ENCODE data around the gene ACTR2. TPM values are rescaled to one million over a fixed set of nuclear protein-coding genes. Genes with fewer than 3 reads are reported as not detected.
"Not testable (repeated sequence)": the region's sequence is repeated elsewhere in the genome, so short reads cannot be mapped to it uniquely, and the experiment has no call there.

ACTR2 gene
- total and polyA plus RNA-seq, 9 of the 15 experiments (the other 6 are each of a cell fraction or from before 2014, with no cell fraction given): 47.3 to 239 (median 108) TPM

DNA sequence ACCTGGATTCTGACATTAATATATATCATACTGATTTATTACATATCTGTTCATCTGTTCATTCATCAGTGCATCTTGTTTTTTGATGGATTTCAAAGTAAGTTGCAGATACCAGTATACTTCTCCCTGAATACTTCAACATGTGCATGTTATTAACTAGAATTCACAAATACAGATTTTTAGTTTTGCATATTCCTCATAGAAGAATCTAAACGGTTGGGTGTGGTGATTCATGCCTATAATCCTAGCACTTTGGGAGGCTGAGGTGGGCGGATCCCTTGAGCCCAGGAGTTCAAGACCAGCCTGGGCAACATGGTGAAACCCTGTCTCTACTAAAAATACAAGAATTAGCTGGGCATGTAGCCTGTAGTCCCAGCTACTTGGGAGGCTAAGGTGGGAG is 16.8 kb downstream of the ACTR2 start:
- H3K4me1 ChIP-seq (replicated peaks in 1 of 2; ENCODE audit: control insufficient read depth in 2 of 2, insufficient read depth in 2 of 2, low read length in 2 of 2); intact Hi-C loops (cut with micrococcal nuclease): not testable (repeated sequence)

DNA sequence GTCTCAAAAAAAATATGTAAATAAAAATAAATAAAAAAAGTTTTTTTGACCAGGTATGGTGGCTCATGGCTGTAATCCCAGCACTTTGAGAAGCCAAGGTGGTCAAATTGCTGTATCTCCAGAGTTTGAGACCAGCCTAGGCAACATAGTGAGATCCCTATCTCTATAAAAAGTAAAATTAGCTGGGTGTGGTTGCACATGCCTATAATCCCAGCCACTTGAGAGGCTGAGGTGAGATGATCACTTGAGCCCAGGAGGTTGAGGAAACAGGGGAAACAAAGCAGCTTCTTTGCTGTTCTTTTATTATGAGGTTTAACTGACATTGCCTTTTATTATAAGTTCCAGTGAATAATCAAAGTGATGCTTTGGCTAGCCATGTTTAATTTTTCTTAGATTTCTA is 25.0 kb downstream of the ACTR2 start:
- intact Hi-C loops (cut with micrococcal nuclease): no loop called here
- peaks cover 62% of the 10 kb centered on the region for H3K36me3 ChIP-seq (ENCODE audit: control insufficient read depth, insufficient read depth, low read length)
- no peaks in the 10 kb centered on the region for H3K27me3 ChIP-seq (ENCODE audit: control insufficient read depth in 2 of 2, insufficient read depth in 2 of 2, low read length in 2 of 2)
- ChIA-PET POLR2A (no interaction called here), CTCF (ENCODE audit: low intra/inter-chr PET ratio) (interaction anchor here (0.5 kb wide), 1 partner anchor 159 kb away, joined by 3 read pairs; no protein-coding TSS in a partner anchor)
- no TSS peak for BruUV-seq (replicated peaks)
- in situ Hi-C loops (cut with MboI): no loop called here
- H3K79me2 ChIP-seq (ENCODE audit: control insufficient read depth, insufficient read depth, low read length): peaks cover 5% of the 10 kb centered on the region; the same call in 1 of the 3 replicates
- no peaks in the 10 kb centered on the region for H3K4me1 ChIP-seq (replicated peaks in 1 of 2; ENCODE audit: control insufficient read depth in 2 of 2, insufficient read depth in 2 of 2, low read length in 2 of 2)
- H3K4me3 ChIP-seq: no peak overlapping the region
- H3K27ac ChIP-seq (ENCODE audit: extremely low read depth, low read depth, low read length): no peak overlapping the region
- H3K9ac ChIP-seq (ENCODE audit: insufficient read depth in 1 of 2, low read depth in 2 of 2, low read length in 2 of 2): no peak overlapping the region
- H3K9me3 ChIP-seq (replicated peaks; ENCODE audit: control insufficient read depth, insufficient read depth, low read depth, low read length): no peaks in the 10 kb centered on the region
- FAIRE-seq (no peak), DNase-seq (ENCODE audit: extremely low read depth in 1 of 4, low spot score in 3 of 4) (no peak), ATAC-seq (peak; percentile 24; the same call in 1 of the 3 replicates)
- H3K9me1 ChIP-seq (ENCODE audit: control insufficient read depth, insufficient read depth, low read length): no peaks in the 10 kb centered on the region
- no peak overlapping the region for H2AFZ ChIP-seq (ENCODE audit: low read depth, low read length)
- TF ChIP-seq KLF1 (tag; IDR thresholded peaks at IDR 0.05) (no peak), RCOR1 (IDR thresholded peaks at IDR 0.05; ENCODE audit: borderline replicate concordance in 1 of 2, low read depth in 2 of 2, low read length in 2 of 2) (no peak)
- TF ChIP-seq, protein P1, sequence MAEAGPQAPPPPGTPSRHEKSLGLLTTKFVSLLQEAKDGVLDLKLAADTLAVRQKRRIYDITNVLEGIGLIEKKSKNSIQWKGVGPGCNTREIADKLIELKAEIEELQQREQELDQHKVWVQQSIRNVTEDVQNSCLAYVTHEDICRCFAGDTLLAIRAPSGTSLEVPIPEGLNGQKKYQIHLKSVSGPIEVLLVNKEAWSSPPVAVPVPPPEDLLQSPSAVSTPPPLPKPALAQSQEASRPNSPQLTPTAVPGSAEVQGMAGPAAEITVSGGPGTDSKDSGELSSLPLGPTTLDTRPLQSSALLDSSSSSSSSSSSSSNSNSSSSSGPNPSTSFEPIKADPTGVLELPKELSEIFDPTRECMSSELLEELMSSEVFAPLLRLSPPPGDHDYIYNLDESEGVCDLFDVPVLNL (CRISPR knock-in tag; IDR thresholded peaks at IDR 0.05; ENCODE audit: low read depth): no peak
- no peaks in the 10 kb centered on the region for H4K20me1 ChIP-seq (replicated peaks; ENCODE audit: control insufficient read depth, insufficient read depth, low read length)
- H3K4me2 ChIP-seq (ENCODE audit: insufficient read depth, low read length): no peak overlapping the region

More for the DNA sequence above, 16.8 kb downstream of the ACTR2 start:
- POLR2A ChIA-PET; H4K20me1 ChIP-seq (replicated peaks; ENCODE audit: control insufficient read depth, insufficient read depth, low read length); FAIRE-seq; H3K9me3 ChIP-seq (replicated peaks; ENCODE audit: control insufficient read depth, insufficient read depth, low read depth, low read length); H3K4me3 ChIP-seq; CTCF ChIA-PET (ENCODE audit: low intra/inter-chr PET ratio); H3K9ac ChIP-seq (ENCODE audit: insufficient read depth in 1 of 2, low read depth in 2 of 2, low read length in 2 of 2); H2AFZ ChIP-seq (ENCODE audit: low read depth, low read length); BruUV-seq (replicated peaks); H3K9me1 ChIP-seq (ENCODE audit: control insufficient read depth, insufficient read depth, low read length); in situ Hi-C loops (cut with MboI); H3K27me3 ChIP-seq (ENCODE audit: control insufficient read depth in 2 of 2, insufficient read depth in 2 of 2, low read length in 2 of 2); ATAC-seq; DNase-seq (ENCODE audit: extremely low read depth in 1 of 4, low spot score in 3 of 4); H3K27ac ChIP-seq (ENCODE audit: extremely low read depth, low read depth, low read length); H3K4me2 ChIP-seq (ENCODE audit: insufficient read depth, low read length): not testable (repeated sequence)
- peaks cover 77% of the 10 kb centered on the region for H3K36me3 ChIP-seq (ENCODE audit: control insufficient read depth, insufficient read depth, low read length)
- H3K79me2 ChIP-seq (ENCODE audit: control insufficient read depth, insufficient read depth, low read length): peaks cover 54% of the 10 kb centered on the region
- 53% methylated on average over 2 of the region's 2 CpGs for WGBS (ENCODE audit: insufficient coverage, low coverage, missing lambda C conversion rate)

Measured in K562 (cell line).